HepG2 (cell line): ENCODE results near the gene TAF11. TPM values are rescaled to one million over a fixed set of nuclear protein-coding genes. Genes with fewer than 3 reads are reported as not detected.

Experiments
- ATAC-seq: fragments of 200-7000 bp; cut with Tn5 transposase; 3 replicates; pipeline ENCODE4 v1.9.1; 2020; ENCODE audit warnings: mild to moderate bottlenecking, moderate library complexity
- BruUV-seq: library from RNA; stranded (reverse); fragments of 400-500 nt; replicated peaks from 2 replicates; lab custom pipeline; 2021; lab: Mats Ljungman, UMichigan
- CTCF ChIA-PET: fragments of 300-600 bp; formaldehyde crosslinking; extraction: SDS; loops from one replicate; lab custom pipeline; 2021; ENCODE audit warnings: low total read pairs, inconsistent platforms, low intra/inter-chr PET ratio; lab: Yijun Ruan, JAX
- POLR2A ChIA-PET: fragments of 350-600 bp; sonication (Branson Sonifier 250); formaldehyde crosslinking; loops from one replicate; lab custom pipeline; 2020; ENCODE audit warnings: antibody characterized with exemption, inconsistent platforms; lab: Yijun Ruan, JAX
- DNase-seq: peaks from one replicate; pipeline ENCODE4 v3.0.0-alpha.2; 2015; ENCODE audit warnings: low spot score
- FAIRE-seq: peaks from 3 replicates; lab custom pipeline; 2011; peaks lifted over from hg19 to GRCh38; lab: Jason Lieb, UNC
- H2AFZ ChIP-seq: one replicate; pipeline ENCODE4 v1.6.1; 2011; ENCODE audit warnings: low read length, inconsistent platforms
- H3K27ac ChIP-seq: fragments of 300-600 bp; 3 replicates; pipeline ENCODE4 v1.8.0; 2011; ENCODE audit warnings: mixed run types, mild to moderate bottlenecking, mixed read lengths, low read length, inconsistent platforms; ENCODE audit not compliant: insufficient read depth; ENCODE audit errors: extremely low read length
- H3K27me3 ChIP-seq, 2 experiments: fragments of 200-600 bp in 1 of 2; 2 replicates in 1 of 2; 3 replicates in 1 of 2; pipeline versions ENCODE4 v1.6.0 to v1.8.0; 2011; ENCODE audit warnings: low read length in 2 of 2, mild to moderate bottlenecking in 2 of 2, moderate library complexity in 2 of 2, inconsistent platforms in 1 of 2; ENCODE audit not compliant: insufficient read depth in 2 of 2, control insufficient read depth in 1 of 2
- H3K36me3 ChIP-seq, 2 experiments: fragments of 200-600 bp in 1 of 2; replicated peaks in 1 of 2; 2 replicates in 1 of 2; 3 replicates in 1 of 2; pipeline versions ENCODE4 v1.5.1 to v1.8.0; 2011; ENCODE audit warnings: low read length in 2 of 2, inconsistent platforms in 1 of 2; ENCODE audit not compliant: insufficient read depth in 2 of 2, control insufficient read depth in 1 of 2
- H3K4me1 ChIP-seq: 2 replicates; pipeline ENCODE4 v1.5.1; 2012; ENCODE audit warnings: low read length, inconsistent platforms; ENCODE audit not compliant: insufficient read depth
- H3K4me2 ChIP-seq: 2 replicates; pipeline ENCODE4 v1.6.0; 2011; ENCODE audit warnings: low read depth, low read length, inconsistent platforms
- H3K4me3 ChIP-seq, 3 experiments: fragments of 200-600 bp in 1 of 3; sonication (generic), shearing (Covaris generic) in 1 of 3; replicated peaks in 1 of 3; 2 replicates each; pipeline ENCODE4 v1.5.1; 2011 to 2016; ENCODE audit warnings: low read length in 3 of 3, inconsistent platforms in 2 of 3, low read depth in 2 of 3, mild to moderate bottlenecking in 2 of 3, control low read depth in 1 of 3, mixed read lengths in 1 of 3; ENCODE audit not compliant: insufficient read depth in 1 of 3
- H3K79me2 ChIP-seq: one replicate; pipeline ENCODE4 v1.6.1; 2011; ENCODE audit warnings: low read length, inconsistent platforms; ENCODE audit not compliant: insufficient read depth
- H3K9ac ChIP-seq: 2 replicates; pipeline ENCODE4 v1.6.0; 2011; ENCODE audit warnings: mild to moderate bottlenecking, low read depth, low read length, inconsistent platforms; ENCODE audit not compliant: insufficient read depth
- H3K9me3 ChIP-seq: 2 replicates; pipeline ENCODE4 v1.5.1; 2012; ENCODE audit warnings: mild to moderate bottlenecking, low read length
- H4K20me1 ChIP-seq: 2 replicates; pipeline ENCODE4 v1.6.0; 2011; ENCODE audit warnings: inconsistent platforms, mild to moderate bottlenecking, low read length, moderate library complexity; ENCODE audit not compliant: insufficient read depth
- DNMT3B ChIP-seq: conservative IDR thresholded peaks from 2 replicates; pipeline ENCODE4 v1.6.1; 2016; ENCODE audit warnings: missing biosample characterization, control low read depth
- FOXM1 ChIP-seq: sonication (generic); formaldehyde crosslinking; IDR thresholded peaks from 2 replicates; pipeline ENCODE4 v1.5.0; 2020; ENCODE audit warnings: missing genetic modification reagents
- HNRNPH1 ChIP-seq: fragments of 200-400 bp; formaldehyde crosslinking; optimal IDR thresholded peaks from 2 replicates; pipeline ENCODE3; 2017; ENCODE audit warnings: mild to moderate bottlenecking, low read depth, low read length
- KLF9 ChIP-seq: IDR thresholded peaks from 2 replicates; pipeline ENCODE4 v1.6.1; 2016; ENCODE audit warnings: low read depth
- MXD4 ChIP-seq: IDR thresholded peaks from 2 replicates; pipeline ENCODE4 v1.6.1; 2016; ENCODE audit warnings: mild to moderate bottlenecking, missing biosample characterization, missing genetic modification reagents
- PPARG ChIP-seq: conservative IDR thresholded peaks from 2 replicates; pipeline ENCODE4 v1.6.1; 2016; ENCODE audit warnings: missing biosample characterization, missing genetic modification reagents
- SAP130 ChIP-seq: IDR thresholded peaks from 2 replicates; pipeline ENCODE4 v1.6.1; 2016; ENCODE audit warnings: low read depth
- YEATS2 ChIP-seq: sonication (generic); formaldehyde crosslinking; IDR thresholded peaks from 2 replicates; pipeline ENCODE4 v1.4.0; 2020; ENCODE audit warnings: missing genetic modification reagents, borderline replicate concordance
- ZNF282 ChIP-seq: fragments of 450-650 bp; IDR thresholded peaks from 2 replicates; pipeline ENCODE4 v1.6.1; 2018; ENCODE audit not compliant: partially characterized antibody
- ZNF431 ChIP-seq: sonication (generic); formaldehyde crosslinking; IDR thresholded peaks from 2 replicates; pipeline ENCODE4 v1.9.0; 2022; ENCODE audit warnings: missing genetic modification reagents, low read depth, mild to moderate bottlenecking, borderline replicate concordance
- ZNF441 ChIP-seq: sonication (generic); formaldehyde crosslinking; IDR thresholded peaks from 2 replicates; pipeline ENCODE4 v1.7.0; 2021; ENCODE audit warnings: missing genetic modification reagents, borderline replicate concordance
- WGBS: methylation state at CpG from one replicate; pipeline ENCODE4 v1.1.6; 2017; ENCODE audit warnings: low lambda C conversion rate; 5-methylcytosine and 5-hydroxymethylcytosine counted together
- in situ Hi-C: cut with HindIII; loops from 2 replicates; pipeline ENCODE4 v1.10.0; 2017; ENCODE audit warnings: low pct_unique_long_range_greater_than_20kb; ENCODE audit not compliant: extremely low pct_ligation_motif_present
- intact Hi-C: fragments of 100-400 bp; cut with micrococcal nuclease; formaldehyde crosslinking; loops from one replicate; pipeline ENCODE4 v1.10.0; 2022; ENCODE audit not compliant: unreplicated experiment
- polyA plus RNA-seq, 8 experiments: library from polyadenylated mRNA; depleted of rRNA in 3 of 8; stranded (reverse) in 7 of 8; unstranded in 1 of 8; fragments of >200 nt; fragmentation: Illumina TruSeq in 4 of 8; extraction: Trizol in 4 of 8; gene quantifications; 2 replicates each; pipeline versions ENCODE4 v1.2.1 to v1.2.3, GENCODE V29; 2011 to 2016; ENCODE audit warnings: low read depth in 4 of 8, missing spikeins in 1 of 8, mixed read lengths in 1 of 8; ENCODE audit not compliant: insufficient read depth in 1 of 8
- total RNA-seq, 5 experiments: library from RNA; depleted of rRNA; stranded (reverse); fragments of >200 nt; fragmentation: Illumina TruSeq; extraction: Trizol; gene quantifications; 2 replicates each; pipeline ENCODE4 v1.2.3, GENCODE V29; 2016; ENCODE audit warnings: low read depth in 1 of 5
- TF ChIP-seq, protein P1 (sequence below): sonication (generic); formaldehyde crosslinking; IDR thresholded peaks from 2 replicates; pipeline ENCODE4 v1.9.0; 2022; ENCODE audit warnings: missing genetic modification reagents, mild to moderate bottlenecking, borderline replicate concordance
- TF ChIP-seq, protein P2 (sequence below): IDR thresholded peaks from 2 replicates; pipeline ENCODE4 v1.6.1; 2016; ENCODE audit warnings: low read depth, missing genetic modification reagents, missing compliant biosample characterization

The TAF11 gene
- total and polyA plus RNA-seq, 2 of the 13 experiments (the other 11 are each of a cell fraction or from before 2014, with no cell fraction given) = 35.4 to 73.6 TPM

DNA sequence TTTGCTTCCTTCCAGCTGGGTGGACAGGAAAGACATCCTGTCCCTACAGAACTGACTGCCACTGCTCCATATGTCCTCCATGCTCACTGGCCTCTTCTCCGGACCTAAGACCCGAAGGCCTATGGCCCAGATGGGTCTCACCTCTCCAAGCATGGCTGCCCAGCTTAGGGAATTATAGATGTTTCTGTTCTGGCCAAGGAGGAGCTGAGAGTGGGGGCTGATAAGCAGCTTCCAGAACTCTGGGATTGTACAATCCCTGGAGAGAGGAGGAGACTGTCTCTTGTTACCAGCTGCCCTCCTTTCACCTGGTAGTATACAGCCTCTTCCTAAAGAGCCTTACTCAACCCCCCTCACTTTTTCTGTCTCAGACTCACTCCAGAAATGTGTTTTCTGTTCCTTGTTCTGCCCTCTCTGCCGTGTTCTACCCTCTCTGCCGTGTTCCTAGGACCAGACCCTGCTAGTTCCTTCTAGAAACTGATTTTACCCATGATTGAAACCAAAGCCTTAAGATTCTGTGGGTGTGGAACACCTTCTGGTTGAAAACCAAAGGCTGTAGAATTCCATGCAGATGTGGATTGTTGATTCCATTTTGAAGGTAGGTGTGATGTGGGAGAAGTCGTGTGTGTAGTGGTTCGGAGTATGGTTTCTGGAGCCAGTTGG, 29.9 kb upstream of the TAF11 start:
- WGBS = 99% methylated on average over 6 of the region's 6 CpGs
- no peak overlapping the region for H3K4me2 ChIP-seq
- ChIA-PET CTCF (no interaction called here), POLR2A (no interaction called here)
- FAIRE-seq (no peak), ATAC-seq (no peak), DNase-seq (no peak)
- H3K27me3 ChIP-seq = no peaks in the 10 kb centered on the region
- intact Hi-C loops (no loop called here), in situ Hi-C loops (no loop called here)
- no peak overlapping the region for H3K4me3 ChIP-seq
- no peak overlapping the region for H2AFZ ChIP-seq
- no peaks in the 10 kb centered on the region; a peak in 1 of 5 replicates for H3K36me3 ChIP-seq
- TF ChIP-seq HNRNPH1 (no peak), ZNF282 (no peak), FOXM1 (CRISPR knock-in tag) (no peak), YEATS2 (no peak), PPARG (CRISPR knock-in tag) (no peak), KLF9 (CRISPR knock-in tag) (no peak), SAP130 (CRISPR knock-in tag) (no peak), ZNF431 (CRISPR knock-in tag) (no peak), ZNF441 (CRISPR knock-in tag) (no peak), DNMT3B (CRISPR knock-in tag) (no peak), MXD4 (CRISPR knock-in tag) (no peak)
- TF ChIP-seq, protein P1, sequence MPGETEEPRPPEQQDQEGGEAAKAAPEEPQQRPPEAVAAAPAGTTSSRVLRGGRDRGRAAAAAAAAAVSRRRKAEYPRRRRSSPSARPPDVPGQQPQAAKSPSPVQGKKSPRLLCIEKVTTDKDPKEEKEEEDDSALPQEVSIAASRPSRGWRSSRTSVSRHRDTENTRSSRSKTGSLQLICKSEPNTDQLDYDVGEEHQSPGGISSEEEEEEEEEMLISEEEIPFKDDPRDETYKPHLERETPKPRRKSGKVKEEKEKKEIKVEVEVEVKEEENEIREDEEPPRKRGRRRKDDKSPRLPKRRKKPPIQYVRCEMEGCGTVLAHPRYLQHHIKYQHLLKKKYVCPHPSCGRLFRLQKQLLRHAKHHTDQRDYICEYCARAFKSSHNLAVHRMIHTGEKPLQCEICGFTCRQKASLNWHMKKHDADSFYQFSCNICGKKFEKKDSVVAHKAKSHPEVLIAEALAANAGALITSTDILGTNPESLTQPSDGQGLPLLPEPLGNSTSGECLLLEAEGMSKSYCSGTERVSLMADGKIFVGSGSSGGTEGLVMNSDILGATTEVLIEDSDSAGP = no peak
- TF ChIP-seq, protein P2, sequence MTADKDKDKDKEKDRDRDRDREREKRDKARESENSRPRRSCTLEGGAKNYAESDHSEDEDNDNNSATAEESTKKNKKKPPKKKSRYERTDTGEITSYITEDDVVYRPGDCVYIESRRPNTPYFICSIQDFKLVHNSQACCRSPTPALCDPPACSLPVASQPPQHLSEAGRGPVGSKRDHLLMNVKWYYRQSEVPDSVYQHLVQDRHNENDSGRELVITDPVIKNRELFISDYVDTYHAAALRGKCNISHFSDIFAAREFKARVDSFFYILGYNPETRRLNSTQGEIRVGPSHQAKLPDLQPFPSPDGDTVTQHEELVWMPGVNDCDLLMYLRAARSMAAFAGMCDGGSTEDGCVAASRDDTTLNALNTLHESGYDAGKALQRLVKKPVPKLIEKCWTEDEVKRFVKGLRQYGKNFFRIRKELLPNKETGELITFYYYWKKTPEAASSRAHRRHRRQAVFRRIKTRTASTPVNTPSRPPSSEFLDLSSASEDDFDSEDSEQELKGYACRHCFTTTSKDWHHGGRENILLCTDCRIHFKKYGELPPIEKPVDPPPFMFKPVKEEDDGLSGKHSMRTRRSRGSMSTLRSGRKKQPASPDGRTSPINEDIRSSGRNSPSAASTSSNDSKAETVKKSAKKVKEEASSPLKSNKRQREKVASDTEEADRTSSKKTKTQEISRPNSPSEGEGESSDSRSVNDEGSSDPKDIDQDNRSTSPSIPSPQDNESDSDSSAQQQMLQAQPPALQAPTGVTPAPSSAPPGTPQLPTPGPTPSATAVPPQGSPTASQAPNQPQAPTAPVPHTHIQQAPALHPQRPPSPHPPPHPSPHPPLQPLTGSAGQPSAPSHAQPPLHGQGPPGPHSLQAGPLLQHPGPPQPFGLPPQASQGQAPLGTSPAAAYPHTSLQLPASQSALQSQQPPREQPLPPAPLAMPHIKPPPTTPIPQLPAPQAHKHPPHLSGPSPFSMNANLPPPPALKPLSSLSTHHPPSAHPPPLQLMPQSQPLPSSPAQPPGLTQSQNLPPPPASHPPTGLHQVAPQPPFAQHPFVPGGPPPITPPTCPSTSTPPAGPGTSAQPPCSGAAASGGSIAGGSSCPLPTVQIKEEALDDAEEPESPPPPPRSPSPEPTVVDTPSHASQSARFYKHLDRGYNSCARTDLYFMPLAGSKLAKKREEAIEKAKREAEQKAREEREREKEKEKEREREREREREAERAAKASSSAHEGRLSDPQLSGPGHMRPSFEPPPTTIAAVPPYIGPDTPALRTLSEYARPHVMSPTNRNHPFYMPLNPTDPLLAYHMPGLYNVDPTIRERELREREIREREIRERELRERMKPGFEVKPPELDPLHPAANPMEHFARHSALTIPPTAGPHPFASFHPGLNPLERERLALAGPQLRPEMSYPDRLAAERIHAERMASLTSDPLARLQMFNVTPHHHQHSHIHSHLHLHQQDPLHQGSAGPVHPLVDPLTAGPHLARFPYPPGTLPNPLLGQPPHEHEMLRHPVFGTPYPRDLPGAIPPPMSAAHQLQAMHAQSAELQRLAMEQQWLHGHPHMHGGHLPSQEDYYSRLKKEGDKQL (CRISPR knock-in tag) = no peak
- no peak overlapping the region for H3K27ac ChIP-seq
- H4K20me1 ChIP-seq = no peaks in the 10 kb centered on the region
- 0 out of 2 replicates have a peak, but pooled peaks cover 5% of the 10 kb centered on the region for H3K4me1 ChIP-seq
- H3K9me3 ChIP-seq = no peaks in the 10 kb centered on the region
- BruUV-seq = no TSS peak
- H3K9ac ChIP-seq = no peak overlapping the region
- peaks cover 14% of the 10 kb centered on the region for H3K79me2 ChIP-seq
